Transverse colon (tissue), 3 donors: Measurements from ENCODE around the gene DDR2.

ENCODE experiments used
- CTCF ChIP-seq, 5 experiments: fragments of 200-600 bp in 3 of 5; fragments of 450-650 bp in 2 of 5; sonication (generic) in 3 of 5; IDR thresholded peaks; 1 replicate in 2 of 5; 2 replicates in 3 of 5; pipeline ENCODE4 v1.5.1; 2016 to 2017; ENCODE audit warnings: antibody characterized with exemption in 5 of 5, inconsistent platforms in 3 of 5, mild to moderate bottlenecking in 2 of 5, moderate library complexity in 1 of 5
- EP300 ChIP-seq: sonication (generic); formaldehyde crosslinking; IDR thresholded peaks from one replicate; pipeline ENCODE4 v1.6.1; 2017; ENCODE audit warnings: antibody characterized with exemption, low read depth

- TF ChIP-seq CTCF (IDR thresholded peaks at IDR 0.05) (no peak), EP300 (no peak)
Measured at GRCh38 chr1:162661336-162661735, 29.1 kb downstream of the DDR2 start.
